ENCODE results near the gene DHRS11. TPM values are rescaled to one million over a fixed set of nuclear protein-coding genes. Genes with fewer than 3 reads are reported as not detected.
A peak's percentile ranks its signal among the peaks of the same experiment; 100 is the strongest.

Gene DHRS11
- polyA plus RNA-seq, 1 donor from 2014 or later, result 18.6 TPM

GRCh38 chr17:36608794-36609497 lies 17.3 kb downstream of the DHRS11 start:
- H2AFZ ChIP-seq (ENCODE audit: low read depth, low read length), result no peak overlapping the region
- H3K4me2 ChIP-seq (ENCODE audit: low read length), result no peak overlapping the region
- H3K27ac ChIP-seq (ENCODE audit: low read length), result no peak overlapping the region
- no peaks in the 10 kb centered on the region for H3F3A ChIP-seq (ENCODE audit: insufficient read depth, low read length, poor library complexity, severe bottlenecking)
- no peaks in the 10 kb centered on the region for H3K9me2 ChIP-seq (ENCODE audit: insufficient read depth, low read length)
- H3K79me2 ChIP-seq (replicated peaks; ENCODE audit: insufficient read depth, low read length), result no peaks in the 10 kb centered on the region
- no peaks in the 10 kb centered on the region for H3K27me3 ChIP-seq (ENCODE audit: insufficient read depth, low read depth, low read length)
- H3K36me3 ChIP-seq (ENCODE audit: insufficient read depth, low read length), result no peaks in the 10 kb centered on the region
- no peaks in the 10 kb centered on the region for H3K9me3 ChIP-seq (ENCODE audit: low read length)
- no peak overlapping the region for H3K9ac ChIP-seq (ENCODE audit: low read length)
- H4K20me1 ChIP-seq (ENCODE audit: insufficient read depth), result no peaks in the 10 kb centered on the region
- no peak for TF ChIP-seq POLR2AphosphoS5 (IDR thresholded peaks at IDR 0.05)
- TF ChIP-seq EZH2 (IDR thresholded peaks at IDR 0.05; ENCODE audit: borderline replicate concordance, insufficient read depth, low read length, poor library complexity, severe bottlenecking), result no peak
- TF ChIP-seq SMC3 (conservative IDR thresholded peaks at IDR 0.05; ENCODE audit: poor library complexity), result peak; percentile 82
- TF ChIP-seq EP300 (conservative IDR thresholded peaks at IDR 0.05; ENCODE audit: poor library complexity, severe bottlenecking), result no peak
- TF ChIP-seq RAD21 (conservative IDR thresholded peaks at IDR 0.05), result peak; percentile 86
- TF ChIP-seq, protein P1, sequence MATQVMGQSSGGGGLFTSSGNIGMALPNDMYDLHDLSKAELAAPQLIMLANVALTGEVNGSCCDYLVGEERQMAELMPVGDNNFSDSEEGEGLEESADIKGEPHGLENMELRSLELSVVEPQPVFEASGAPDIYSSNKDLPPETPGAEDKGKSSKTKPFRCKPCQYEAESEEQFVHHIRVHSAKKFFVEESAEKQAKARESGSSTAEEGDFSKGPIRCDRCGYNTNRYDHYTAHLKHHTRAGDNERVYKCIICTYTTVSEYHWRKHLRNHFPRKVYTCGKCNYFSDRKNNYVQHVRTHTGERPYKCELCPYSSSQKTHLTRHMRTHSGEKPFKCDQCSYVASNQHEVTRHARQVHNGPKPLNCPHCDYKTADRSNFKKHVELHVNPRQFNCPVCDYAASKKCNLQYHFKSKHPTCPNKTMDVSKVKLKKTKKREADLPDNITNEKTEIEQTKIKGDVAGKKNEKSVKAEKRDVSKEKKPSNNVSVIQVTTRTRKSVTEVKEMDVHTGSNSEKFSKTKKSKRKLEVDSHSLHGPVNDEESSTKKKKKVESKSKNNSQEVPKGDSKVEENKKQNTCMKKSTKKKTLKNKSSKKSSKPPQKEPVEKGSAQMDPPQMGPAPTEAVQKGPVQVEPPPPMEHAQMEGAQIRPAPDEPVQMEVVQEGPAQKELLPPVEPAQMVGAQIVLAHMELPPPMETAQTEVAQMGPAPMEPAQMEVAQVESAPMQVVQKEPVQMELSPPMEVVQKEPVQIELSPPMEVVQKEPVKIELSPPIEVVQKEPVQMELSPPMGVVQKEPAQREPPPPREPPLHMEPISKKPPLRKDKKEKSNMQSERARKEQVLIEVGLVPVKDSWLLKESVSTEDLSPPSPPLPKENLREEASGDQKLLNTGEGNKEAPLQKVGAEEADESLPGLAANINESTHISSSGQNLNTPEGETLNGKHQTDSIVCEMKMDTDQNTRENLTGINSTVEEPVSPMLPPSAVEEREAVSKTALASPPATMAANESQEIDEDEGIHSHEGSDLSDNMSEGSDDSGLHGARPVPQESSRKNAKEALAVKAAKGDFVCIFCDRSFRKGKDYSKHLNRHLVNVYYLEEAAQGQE (IDR thresholded peaks at IDR 0.05; ENCODE audit: borderline replicate concordance), result no peak
- TF ChIP-seq, protein P2, sequence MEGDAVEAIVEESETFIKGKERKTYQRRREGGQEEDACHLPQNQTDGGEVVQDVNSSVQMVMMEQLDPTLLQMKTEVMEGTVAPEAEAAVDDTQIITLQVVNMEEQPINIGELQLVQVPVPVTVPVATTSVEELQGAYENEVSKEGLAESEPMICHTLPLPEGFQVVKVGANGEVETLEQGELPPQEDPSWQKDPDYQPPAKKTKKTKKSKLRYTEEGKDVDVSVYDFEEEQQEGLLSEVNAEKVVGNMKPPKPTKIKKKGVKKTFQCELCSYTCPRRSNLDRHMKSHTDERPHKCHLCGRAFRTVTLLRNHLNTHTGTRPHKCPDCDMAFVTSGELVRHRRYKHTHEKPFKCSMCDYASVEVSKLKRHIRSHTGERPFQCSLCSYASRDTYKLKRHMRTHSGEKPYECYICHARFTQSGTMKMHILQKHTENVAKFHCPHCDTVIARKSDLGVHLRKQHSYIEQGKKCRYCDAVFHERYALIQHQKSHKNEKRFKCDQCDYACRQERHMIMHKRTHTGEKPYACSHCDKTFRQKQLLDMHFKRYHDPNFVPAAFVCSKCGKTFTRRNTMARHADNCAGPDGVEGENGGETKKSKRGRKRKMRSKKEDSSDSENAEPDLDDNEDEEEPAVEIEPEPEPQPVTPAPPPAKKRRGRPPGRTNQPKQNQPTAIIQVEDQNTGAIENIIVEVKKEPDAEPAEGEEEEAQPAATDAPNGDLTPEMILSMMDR (IDR thresholded peaks at IDR 0.05; ENCODE audit: poor library complexity, severe bottlenecking), result peak; percentile 81
- TF ChIP-seq MXI1 (conservative IDR thresholded peaks at IDR 0.05; ENCODE audit: poor library complexity, severe bottlenecking), result peak; percentile 27
- no peak overlapping the region for H3K4me3 ChIP-seq (ENCODE audit: low read length)

DNA sequence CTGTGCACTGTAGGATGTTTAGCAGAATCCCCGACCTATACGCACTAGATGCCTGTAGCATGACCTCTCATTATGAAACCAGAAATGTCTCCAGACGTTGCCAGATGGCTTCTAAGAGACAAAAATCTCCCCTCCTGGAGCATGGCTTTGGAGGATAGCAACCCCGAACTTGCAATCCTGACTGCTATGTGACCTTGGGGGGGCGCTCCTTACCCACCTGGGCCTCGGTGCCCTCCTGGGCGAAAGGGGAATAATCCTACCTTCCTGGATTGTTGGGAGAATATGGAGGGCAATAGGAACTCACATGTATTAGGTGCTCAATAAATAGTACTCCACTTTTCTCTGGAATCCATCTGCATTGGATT lies 17.8 kb downstream of the DHRS11 start:
- Histone ChIP-seq H3K27me3 (ENCODE audit: insufficient read depth, low read depth, low read length) (no peaks in the 10 kb centered on the region), H3K79me2 (replicated peaks; ENCODE audit: insufficient read depth, low read length) (no peaks in the 10 kb centered on the region), H3K4me2 (ENCODE audit: low read length) (no peak overlapping the region), H4K20me1 (ENCODE audit: insufficient read depth) (no peaks in the 10 kb centered on the region), H3K9me2 (ENCODE audit: insufficient read depth, low read length) (no peaks in the 10 kb centered on the region), H3K9ac (ENCODE audit: low read length) (no peak overlapping the region), H3F3A (ENCODE audit: insufficient read depth, low read length, poor library complexity, severe bottlenecking) (no peaks in the 10 kb centered on the region), H3K27ac (ENCODE audit: low read length) (no peak overlapping the region), H3K4me3 (ENCODE audit: low read length) (no peak overlapping the region), H3K36me3 (ENCODE audit: insufficient read depth, low read length) (no peaks in the 10 kb centered on the region), H2AFZ (ENCODE audit: low read depth, low read length) (no peak overlapping the region), H3K9me3 (ENCODE audit: low read length) (no peaks in the 10 kb centered on the region)
- no peak for TF ChIP-seq RAD21 (conservative IDR thresholded peaks at IDR 0.05)
- TF ChIP-seq TAF1 (IDR thresholded peaks at IDR 0.05; ENCODE audit: low read depth), result no peak
- TF ChIP-seq SMC3 (conservative IDR thresholded peaks at IDR 0.05; ENCODE audit: poor library complexity), result no peak
- no peak for TF ChIP-seq POLR2AphosphoS5 (IDR thresholded peaks at IDR 0.05)
- no peak for TF ChIP-seq MXI1 (conservative IDR thresholded peaks at IDR 0.05; ENCODE audit: poor library complexity, severe bottlenecking)
- TF ChIP-seq, protein P1 (IDR thresholded peaks at IDR 0.05; ENCODE audit: borderline replicate concordance), result no peak
- TF ChIP-seq, protein P2 (IDR thresholded peaks at IDR 0.05; ENCODE audit: poor library complexity, severe bottlenecking), result no peak
- no peak for TF ChIP-seq EP300 (conservative IDR thresholded peaks at IDR 0.05; ENCODE audit: poor library complexity, severe bottlenecking)
- TF ChIP-seq EZH2 (IDR thresholded peaks at IDR 0.05; ENCODE audit: borderline replicate concordance, insufficient read depth, low read length, poor library complexity, severe bottlenecking), result no peak
